Left kidney (tissue), 2 donors: ENCODE data around the gene GALNT18. TPM values are rescaled to one million over a fixed set of nuclear protein-coding genes. Genes with fewer than 3 reads are reported as not detected.

Experiments used
- DNase-seq: peaks from one replicate; pipeline ENCODE4 v3.0.0-alpha.2; 2013
- polyA plus RNA-seq: library from polyadenylated mRNA; unstranded; fragments of 120-200 nt; gene quantifications from one replicate; pipeline ENCODE4 v1.2.1, GENCODE V29; 2013; ENCODE audit not compliant: insufficient read length

The GALNT18 gene
- polyA plus RNA-seq, 1 donor, result 20.8 TPM

DNA sequence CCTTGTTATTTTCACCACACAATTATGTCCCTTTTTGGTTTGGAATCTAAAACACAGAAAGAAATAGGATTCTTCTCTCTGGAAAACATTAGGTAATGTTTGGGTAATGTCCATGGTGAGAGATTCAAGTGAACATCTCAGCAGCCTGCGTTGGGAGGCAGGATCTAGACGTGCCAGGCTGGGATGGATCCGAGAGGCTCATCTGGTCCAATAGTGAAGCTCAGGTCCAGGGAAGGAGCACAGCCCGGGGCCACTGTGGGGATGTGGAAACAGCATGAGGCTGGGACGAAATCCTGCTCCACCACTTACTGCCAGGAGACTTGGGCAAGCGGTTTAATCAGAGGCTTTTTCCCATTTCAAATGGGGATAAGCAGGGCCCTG is 378.6 kb downstream of the GALNT18 start:
- no peak for DNase-seq

DNA sequence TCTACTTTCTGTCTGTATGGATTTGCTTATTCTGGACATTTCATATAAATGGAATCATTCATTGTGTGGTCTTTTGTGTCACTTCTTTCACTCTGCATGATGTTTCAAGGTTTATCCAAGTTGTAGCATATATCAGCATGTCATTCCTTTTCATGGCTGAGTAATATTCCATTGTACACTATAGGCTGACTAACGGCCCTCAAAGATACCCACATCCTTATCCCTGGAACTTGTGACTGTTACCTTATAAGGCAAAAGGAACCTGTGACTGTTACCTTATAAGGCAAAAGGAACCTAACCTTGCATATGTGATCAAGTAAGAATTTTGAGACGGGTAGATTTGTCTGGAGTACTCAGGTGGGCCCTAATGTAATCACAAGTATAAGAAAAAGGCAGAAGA is 380.5 kb downstream of the GALNT18 start:
- no peak for DNase-seq

DNA sequence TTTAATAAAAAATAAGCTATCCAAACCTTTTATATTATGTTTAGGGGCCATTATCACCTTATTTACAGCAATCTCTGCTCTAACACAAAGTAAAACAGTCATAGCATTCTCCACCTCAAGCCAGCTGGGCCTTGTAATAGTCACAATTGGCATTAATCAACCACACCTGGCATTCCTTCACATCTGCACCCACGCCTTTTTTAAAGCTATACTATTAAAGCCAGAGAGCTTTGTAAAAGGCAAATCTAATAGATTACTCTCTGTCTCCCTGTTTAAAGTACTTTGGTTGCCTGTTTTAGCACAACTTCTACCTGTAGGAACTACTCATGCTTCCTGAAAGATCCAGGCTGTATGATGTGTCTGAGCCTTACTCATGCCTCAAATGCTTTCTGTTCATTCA is 381.8 kb downstream of the GALNT18 start:
- DNase-seq, result no peak

DNA sequence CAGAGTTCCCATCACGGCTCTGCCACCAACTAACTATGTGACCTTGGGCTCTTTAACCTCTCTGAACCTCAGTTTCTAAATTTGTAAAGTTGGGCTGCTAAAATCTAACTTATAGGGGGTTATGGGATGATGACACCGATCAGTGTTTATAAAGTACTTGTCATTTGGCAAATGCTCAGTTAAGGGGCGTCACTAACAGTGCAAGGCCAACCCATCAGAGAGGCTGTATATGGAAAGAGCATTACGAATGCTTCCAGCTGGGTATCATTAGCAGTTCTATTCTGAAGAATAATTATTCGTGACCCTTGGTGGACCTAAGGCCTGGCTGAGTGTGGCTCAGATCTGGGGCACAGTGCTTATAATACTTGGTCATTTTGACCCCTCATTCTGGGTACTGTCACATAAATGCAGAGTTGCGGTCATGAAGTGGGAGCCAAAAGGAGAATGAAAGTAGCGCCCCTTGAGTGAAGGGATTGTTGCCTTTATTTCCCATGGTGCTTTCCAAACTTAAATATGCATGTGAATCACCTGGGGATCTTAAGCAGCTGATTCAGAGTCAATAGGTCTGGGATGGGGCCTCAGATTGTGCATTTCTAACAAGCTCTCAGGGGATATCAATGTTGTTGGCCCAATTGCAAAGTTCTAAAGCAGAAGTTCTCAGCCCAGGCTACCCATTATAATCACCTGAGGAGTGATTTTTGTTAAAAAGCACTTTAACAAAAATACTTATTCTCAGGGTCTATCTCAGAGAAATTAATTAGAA is 384.6 kb downstream of the GALNT18 start:
- no peak for DNase-seq

DNA sequence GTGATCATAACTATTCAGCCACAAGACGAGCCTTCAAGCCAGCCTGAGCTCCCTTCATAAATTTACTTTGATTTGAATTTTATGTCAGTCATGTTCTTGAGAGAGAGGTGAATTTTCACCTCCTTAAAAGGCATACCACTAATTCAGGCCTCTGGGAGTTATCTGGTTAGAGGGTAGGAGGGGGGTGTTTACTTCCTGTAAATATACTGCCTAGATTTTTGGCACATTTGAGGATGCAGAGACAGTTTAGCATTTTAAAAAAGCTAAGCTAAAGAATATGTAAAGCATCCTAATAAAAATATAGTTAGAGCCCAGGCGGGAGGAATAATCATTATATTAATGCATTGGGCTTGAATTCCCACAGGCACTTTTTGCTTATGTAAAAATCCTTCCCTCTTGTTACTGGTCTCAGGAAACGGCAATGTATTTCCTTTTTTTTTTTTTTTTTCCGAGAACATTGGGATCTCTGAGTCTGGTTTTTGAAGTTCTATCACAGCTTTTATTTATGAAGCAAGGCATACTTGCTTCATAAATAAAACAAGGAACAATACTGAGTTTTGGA is 385.2 kb downstream of the GALNT18 start:
- no peak for DNase-seq

DNA sequence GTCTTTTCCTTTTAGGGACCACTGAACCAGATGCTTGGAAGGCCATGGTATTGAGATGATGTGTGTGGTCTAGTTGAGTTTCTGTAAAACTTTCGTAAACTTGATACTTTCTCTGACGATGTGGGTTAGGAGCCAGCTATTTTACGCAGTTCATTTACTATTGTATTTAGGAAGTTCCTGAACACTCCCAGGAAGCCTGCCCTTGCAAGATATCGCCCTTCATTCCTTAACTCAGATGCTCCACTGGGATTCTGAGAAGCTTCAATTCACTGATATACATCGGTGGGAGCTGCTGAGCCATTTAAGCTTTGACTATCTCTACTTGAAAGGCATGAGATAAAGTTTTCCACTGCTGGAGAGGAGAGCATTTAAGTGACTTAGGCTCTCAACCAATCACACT is 390.0 kb downstream of the GALNT18 start:
- DNase-seq, result no peak

DNA sequence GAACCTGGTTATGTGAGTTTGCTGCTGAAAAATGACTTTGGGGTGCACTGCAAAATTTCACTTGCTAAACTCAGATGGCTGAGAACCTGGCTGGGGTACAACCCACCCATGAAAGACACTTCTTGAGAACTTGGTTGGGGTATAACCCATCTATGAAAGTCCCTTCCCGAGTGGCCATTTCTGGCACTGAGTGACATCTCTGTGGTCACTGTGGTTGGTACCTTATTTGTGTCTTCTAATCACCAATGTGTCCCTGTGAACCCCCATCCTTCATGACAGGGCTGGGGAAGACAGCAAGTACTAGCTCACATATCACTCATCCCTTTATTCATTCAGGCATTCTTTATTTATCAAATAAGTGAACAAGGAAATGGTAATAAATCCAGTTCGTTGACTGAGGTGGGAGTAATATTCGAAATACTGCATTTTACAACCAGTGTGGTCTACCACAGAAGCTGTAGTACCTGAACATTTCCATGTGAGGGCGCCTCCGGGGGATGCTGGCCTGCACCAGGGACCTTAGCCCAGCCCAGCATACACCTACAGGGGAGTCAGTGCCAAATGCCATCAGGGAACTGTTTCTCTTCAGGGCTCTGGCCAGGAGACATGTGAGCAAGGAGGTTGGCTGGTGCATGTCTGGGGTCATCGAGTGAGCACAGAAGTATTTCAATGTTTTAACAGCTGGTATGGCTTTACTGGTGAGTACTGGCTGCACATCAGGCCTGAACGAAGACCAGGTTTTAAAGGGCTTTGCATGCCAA is 390.8 kb downstream of the GALNT18 start:
- DNase-seq, result no peak

DNA sequence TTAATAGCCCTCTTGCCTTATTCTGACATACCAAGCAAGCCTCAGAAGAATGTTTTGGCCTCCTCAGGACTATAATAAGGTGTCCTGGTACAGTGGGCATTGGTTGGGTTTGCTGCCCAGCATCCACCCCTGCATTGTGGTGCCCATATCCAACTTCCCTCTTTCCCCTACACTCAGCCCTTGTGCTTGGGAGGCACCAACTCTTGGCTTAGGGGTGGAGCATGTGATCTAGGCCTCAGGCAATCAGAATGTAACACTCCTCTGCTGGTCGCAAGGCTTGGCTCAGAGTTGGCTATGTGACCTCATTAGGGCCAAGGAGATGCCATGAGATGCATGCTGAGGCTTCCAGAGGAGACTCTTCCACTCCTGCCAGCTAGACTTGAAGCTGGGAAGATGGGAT is 391.7 kb downstream of the GALNT18 start:
- no peak for DNase-seq

DNA sequence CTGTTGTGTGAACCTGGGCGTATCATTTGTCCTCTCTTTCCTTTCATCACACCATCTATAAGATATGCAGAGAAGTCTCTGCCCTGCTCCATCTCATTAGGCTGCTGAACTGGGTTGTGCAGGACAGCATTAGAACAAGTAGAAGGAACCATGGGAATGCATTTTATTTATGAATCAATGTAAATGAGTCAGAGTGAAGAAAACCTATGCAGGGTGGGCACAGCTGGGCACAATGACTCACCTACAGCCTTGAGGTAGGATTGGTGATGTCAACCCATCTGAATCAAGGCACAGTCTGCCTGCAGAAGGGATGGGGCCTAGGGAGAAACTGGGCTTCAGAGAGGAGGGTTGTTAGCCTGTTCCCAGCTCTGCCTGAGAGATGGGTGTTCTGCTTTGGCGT is 392.2 kb downstream of the GALNT18 start:
- no peak for DNase-seq

DNA sequence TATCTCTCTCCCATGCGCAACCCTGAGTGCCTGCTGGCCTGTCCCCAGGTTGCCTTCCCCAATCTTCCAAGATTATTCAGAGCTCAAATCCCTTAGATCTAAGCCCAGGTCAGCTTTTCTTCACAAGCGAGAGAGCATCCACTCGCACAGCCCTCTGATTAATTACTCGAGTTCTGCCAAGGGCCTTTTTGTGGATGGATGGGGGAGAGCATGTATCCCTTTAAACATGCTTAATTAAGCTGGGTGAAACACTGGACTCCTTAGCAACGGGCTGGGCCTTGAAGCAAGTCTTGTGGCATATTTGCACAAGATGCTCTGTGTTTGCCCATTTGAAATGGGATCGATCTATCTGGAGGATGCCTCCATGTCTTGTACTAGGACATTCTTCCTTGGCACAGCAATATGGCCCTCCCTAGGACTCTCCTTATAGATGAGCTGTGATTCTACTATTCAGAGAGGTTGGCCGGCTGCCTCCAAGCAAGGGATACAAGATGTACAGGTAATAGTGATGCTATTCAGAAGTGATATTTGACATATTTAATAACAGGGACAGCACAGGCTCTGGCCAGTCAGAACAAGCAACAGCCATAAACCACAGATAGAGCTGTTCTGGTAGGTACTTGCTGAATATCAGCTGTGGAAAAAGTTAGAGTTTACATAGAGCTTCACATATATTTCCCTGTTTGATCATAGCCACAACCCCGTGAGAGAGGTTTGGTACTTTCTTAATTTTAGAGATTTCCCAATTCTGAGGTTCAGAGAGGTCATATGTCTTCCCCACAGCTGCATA is 394.3 kb downstream of the GALNT18 start:
- no peak for DNase-seq

Other genes with a start within 250 kb of the GALNT18 start
- 107 TPM for gene USP47, start 220.0 kb upstream of the GALNT18 start, polyA plus RNA-seq